ENCODE results near the gene IL21R. TPM values are rescaled to one million over a fixed set of nuclear protein-coding genes. Genes with fewer than 3 reads are reported as not detected.

The IL21R gene
- total RNA-seq (1 to 10 TPM in 2 of 4 donors, under 1 TPM in 2; 0.65 to 1.4 (median 0.98) TPM), polyA plus RNA-seq (0.34 TPM)
- long read RNA-seq, donor 1, partial matches to known transcripts = 1 of 1 reads
- long read RNA-seq, donor 1, other reads (novel, unspliced or antisense) = 0 of 1 reads
- long read RNA-seq, donor 2, full-length matches to known transcripts = 1 of 2 reads
- long read RNA-seq, donor 2, partial matches to known transcripts = 0 of 2 reads
- long read RNA-seq, donor 2, other reads (novel, unspliced or antisense) = 1 of 2 reads
- long read RNA-seq, donor 3, partial matches to known transcripts = 3 of 4 reads
- long read RNA-seq, donor 3, other reads (novel, unspliced or antisense) = 1 of 4 reads
- long read RNA-seq, donor 4 = 0 reads

DNA sequence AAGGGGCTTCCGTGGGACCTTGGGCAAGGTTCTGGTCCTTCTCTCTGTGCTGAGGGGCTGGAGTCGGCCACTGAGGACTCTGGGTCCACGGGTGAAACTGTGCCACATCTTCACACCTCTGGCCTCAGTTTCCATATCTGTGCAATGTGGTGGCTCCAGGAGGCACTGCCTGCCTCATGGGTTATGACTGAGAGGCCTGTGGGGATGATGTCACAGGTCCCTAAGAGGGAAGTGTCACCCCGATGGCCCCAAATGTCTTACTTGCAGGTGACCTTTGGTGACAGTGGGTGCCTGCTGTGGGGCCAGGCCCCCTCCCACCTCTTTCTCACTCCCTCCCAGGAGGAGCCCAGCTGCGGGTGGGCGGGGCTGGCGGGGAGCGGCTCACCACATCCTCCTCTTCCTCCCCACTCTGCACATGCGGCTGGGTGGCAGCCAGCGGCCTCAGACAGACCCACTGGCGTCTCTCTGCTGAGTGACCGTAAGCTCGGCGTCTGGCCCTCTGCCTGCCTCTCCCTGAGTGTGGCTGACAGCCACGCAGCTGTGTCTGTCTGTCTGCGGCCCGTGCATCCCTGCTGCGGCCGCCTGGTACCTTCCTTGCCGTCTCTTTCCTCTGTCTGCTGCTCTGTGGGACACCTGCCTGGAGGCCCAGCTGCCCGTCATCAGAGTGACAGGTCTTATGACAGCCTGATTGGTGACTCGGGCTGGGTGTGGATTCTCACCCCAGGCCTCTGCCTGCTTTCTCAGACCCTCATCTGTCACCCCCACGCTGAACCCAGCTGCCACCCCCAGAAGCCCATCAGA is at the start of gene IL21R:
IL21R (plus strand) TSS at position 407 of the 801 bp plus-strand sequence. CDS start 27,898 bp downstream, outside the sequence.
- Histone ChIP-seq H3K27me3 (ENCODE audit: control insufficient read depth, insufficient read depth) (no peaks in the 10 kb centered on the region), H3K4me1 (ENCODE audit: control insufficient read depth, insufficient read depth, low read length) (no peaks in the 10 kb centered on the region), H3K4me3 (ENCODE audit: low read length) (peak within 1 kb of the TSS; percentile 17), H3K27ac (ENCODE audit: low read length) (no peak within 1 kb of the TSS), H3K9me3 (ENCODE audit: control insufficient read depth, low read length) (no peaks in the 10 kb centered on the region)
- ATAC-seq = peak; percentile 85 to 92
- 13% methylated on average over 23 of the region's 23 CpGs for WGBS
- peak; percentile 82 to 94 (median 92) for DNase-seq
- intact Hi-C loops (cut with DNase I) = no loop called here

DNA sequence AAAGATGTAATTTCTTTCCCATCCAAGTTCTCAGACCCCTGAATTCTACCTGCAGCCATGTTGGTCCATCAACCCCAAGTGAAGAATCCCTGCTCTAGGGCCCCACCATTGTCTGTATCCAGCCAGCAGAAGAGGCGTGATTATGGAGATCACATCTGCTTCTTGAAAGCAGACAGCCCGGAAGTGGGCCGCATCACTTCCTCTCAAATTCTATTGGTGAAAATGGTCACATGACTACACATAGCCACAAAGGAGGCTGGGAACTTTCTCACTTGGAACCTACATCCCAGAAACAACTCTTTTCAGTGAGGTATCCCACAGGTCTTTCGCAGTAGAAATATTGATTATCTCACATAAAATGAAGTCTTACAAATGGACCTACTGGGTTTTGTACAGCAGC is 48.1 kb upstream of the IL21R start:
- Histone ChIP-seq H3K4me3 (ENCODE audit: low read length) (no peak overlapping the region), H3K27me3 (ENCODE audit: control insufficient read depth, insufficient read depth) (no peaks in the 10 kb centered on the region), H3K4me1 (ENCODE audit: control insufficient read depth, insufficient read depth, low read length) (no peaks in the 10 kb centered on the region), H3K27ac (ENCODE audit: low read length) (no peak overlapping the region), H3K9me3 (ENCODE audit: control insufficient read depth, low read length) (no peaks in the 10 kb centered on the region)
- ATAC-seq (no peak), DNase-seq (no peak)
- intact Hi-C loops (cut with DNase I) = no loop called here
- WGBS = 88% methylated on average over 4 of the region's 4 CpGs

DNA sequence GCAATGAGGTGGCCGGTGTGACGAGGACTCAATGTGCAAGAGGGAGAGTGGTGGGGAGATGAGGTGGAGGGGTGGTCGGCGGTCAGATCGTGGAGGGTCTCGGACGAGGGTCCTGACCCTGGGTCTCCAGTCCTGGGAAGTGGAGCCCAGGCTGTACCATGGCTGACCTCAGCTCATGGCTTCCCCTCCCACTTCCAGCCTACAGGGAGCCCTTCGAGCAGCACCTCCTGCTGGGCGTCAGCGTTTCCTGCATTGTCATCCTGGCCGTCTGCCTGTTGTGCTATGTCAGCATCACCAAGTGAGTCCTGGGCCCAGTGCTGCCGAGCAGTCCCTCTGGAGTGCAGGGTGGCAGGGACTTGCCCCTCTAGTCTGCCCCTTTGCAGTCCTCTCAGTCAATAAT is 46.4 kb upstream of the IL21R start:
- H3K9me3 ChIP-seq (ENCODE audit: control insufficient read depth, low read length) = no peaks in the 10 kb centered on the region
- H3K4me1 ChIP-seq (ENCODE audit: control insufficient read depth, insufficient read depth, low read length) = no peaks in the 10 kb centered on the region
- WGBS = 68% methylated on average over 12 of the region's 12 CpGs
- H3K27ac ChIP-seq (ENCODE audit: low read length) = no peak overlapping the region
- peak; percentile 51 to 71 for ATAC-seq
- H3K4me3 ChIP-seq (ENCODE audit: low read length) = no peak overlapping the region
- no peaks in the 10 kb centered on the region for H3K27me3 ChIP-seq (ENCODE audit: control insufficient read depth, insufficient read depth)
- DNase-seq = peak; percentile 72 to 82 (median 79)
- intact Hi-C loops (cut with DNase I) = no loop called here

DNA sequence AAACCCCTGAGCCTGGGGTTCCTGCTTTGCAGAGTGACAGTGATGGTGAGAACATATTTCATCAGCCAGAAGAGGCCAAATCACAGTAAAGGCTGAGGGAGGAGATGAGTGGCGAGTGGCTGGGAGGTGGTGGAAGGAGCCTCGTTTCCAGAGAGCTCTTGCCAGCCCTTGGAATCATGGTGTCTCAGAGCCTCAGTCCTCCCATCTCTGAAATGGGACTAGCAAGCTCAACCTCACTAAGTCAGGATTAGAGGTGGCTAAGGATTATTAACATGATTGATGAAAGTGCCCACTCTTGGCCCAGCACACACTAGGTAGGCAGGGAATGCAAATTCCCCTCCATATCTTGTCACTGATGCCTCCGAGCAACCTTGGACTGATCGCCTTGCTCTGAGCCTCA is 45.2 kb upstream of the IL21R start:
- no peak overlapping the region for H3K27ac ChIP-seq (ENCODE audit: low read length)

DNA sequence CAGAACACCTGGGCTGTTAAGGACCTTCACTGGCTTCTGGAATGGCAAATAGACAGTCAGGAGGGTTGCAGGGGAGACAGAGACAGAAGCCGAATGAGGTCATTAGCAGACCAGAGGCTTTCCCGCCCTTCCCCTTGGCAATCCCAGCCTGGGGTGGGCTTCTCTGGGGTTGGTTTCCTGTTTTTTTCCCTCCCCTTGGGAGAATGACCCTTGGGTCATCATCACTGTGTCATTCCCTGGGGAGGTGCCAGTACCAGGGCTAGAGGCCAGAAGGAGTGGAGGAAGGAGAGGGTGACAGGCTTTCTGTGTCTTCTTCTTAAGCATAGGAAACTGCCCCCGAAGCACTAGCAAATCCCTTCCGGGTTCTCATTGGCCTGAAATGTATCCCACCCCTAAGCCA is 42.9 kb upstream of the IL21R start:
- DNase-seq (no peak), ATAC-seq (no peak)
- Histone ChIP-seq H3K9me3 (ENCODE audit: control insufficient read depth, low read length) (no peaks in the 10 kb centered on the region), H3K27ac (ENCODE audit: low read length) (no peak overlapping the region), H3K4me1 (ENCODE audit: control insufficient read depth, insufficient read depth, low read length) (no peaks in the 10 kb centered on the region), H3K4me3 (ENCODE audit: low read length) (no peak overlapping the region), H3K27me3 (ENCODE audit: control insufficient read depth, insufficient read depth) (no peaks in the 10 kb centered on the region)
- WGBS = 81% methylated on average over 4 of the region's 4 CpGs
- intact Hi-C loops (cut with DNase I) = no loop called here

More for the DNA sequence above, 45.2 kb upstream of the IL21R start:
- DNase-seq = no peak
- Histone ChIP-seq H3K4me1 (ENCODE audit: control insufficient read depth, insufficient read depth, low read length) (no peaks in the 10 kb centered on the region), H3K9me3 (ENCODE audit: control insufficient read depth, low read length) (no peaks in the 10 kb centered on the region), H3K4me3 (ENCODE audit: low read length) (no peak overlapping the region), H3K27me3 (ENCODE audit: control insufficient read depth, insufficient read depth) (no peaks in the 10 kb centered on the region)
- intact Hi-C loops (cut with DNase I) = no loop called here
- no peak for ATAC-seq
- WGBS = 82% methylated on average over 4 of the region's 4 CpGs

DNA sequence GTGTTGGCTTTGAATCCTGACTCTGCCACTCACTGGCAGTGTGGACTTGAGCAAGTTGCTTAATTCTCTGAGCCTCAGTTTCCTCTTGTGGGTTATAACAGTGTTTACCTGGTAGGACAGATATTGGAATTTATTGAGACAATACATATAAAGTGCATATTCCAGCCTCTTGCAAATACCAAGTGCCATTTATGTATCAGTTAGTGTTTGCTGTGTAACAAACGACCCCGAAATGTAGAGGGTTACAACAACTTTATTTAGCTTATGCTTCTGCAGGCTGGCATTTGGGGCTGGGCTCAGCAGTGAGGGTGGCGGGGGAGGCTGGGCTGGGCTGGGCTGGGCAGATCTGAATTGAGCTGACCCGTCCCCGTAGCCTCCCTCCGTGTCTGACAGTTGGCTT is 42.4 kb upstream of the IL21R start:
- ATAC-seq (no peak), DNase-seq (no peak)
- Histone ChIP-seq H3K4me1 (ENCODE audit: control insufficient read depth, insufficient read depth, low read length) (no peaks in the 10 kb centered on the region), H3K27me3 (ENCODE audit: control insufficient read depth, insufficient read depth) (no peaks in the 10 kb centered on the region), H3K27ac (ENCODE audit: low read length) (no peak overlapping the region), H3K9me3 (ENCODE audit: control insufficient read depth, low read length) (no peaks in the 10 kb centered on the region), H3K4me3 (ENCODE audit: low read length) (no peak overlapping the region)
- intact Hi-C loops (cut with DNase I) = loop anchor here in 2 of 4 donors (10.0 kb wide), 2 partner anchors 125 to 185 kb away; no protein-coding TSS in a partner anchor
- 81% methylated on average over 6 of the region's 6 CpGs for WGBS

DNA sequence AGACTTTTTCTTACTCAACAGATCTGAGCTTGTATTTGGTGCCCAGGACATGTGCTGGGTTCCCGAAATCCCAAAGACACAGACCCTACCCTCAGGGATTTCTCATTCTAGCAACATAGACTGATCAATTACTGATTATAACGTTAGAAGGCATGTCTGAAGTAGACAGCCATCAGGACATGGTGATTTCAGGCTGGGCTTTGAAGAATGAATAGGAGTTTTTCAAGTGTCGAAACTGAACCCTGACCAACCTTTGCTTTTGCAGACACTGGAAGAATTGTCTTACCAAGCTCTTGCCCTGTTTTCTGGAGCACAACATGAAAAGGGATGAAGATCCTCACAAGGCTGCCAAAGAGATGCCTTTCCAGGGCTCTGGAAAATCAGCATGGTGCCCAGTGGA is 40.0 kb upstream of the IL21R start:
- Histone ChIP-seq H3K4me3 (ENCODE audit: low read length) (no peak overlapping the region), H3K27ac (ENCODE audit: low read length) (no peak overlapping the region), H3K27me3 (ENCODE audit: control insufficient read depth, insufficient read depth) (no peaks in the 10 kb centered on the region), H3K9me3 (ENCODE audit: control insufficient read depth, low read length) (no peaks in the 10 kb centered on the region), H3K4me1 (ENCODE audit: control insufficient read depth, insufficient read depth, low read length) (no peaks in the 10 kb centered on the region)
- ATAC-seq (no peak), DNase-seq (no peak)
- intact Hi-C loops (cut with DNase I) = loop anchor here in 2 of 4 donors (10.0 kb wide), 2 partner anchors 127 to 187 kb away; no protein-coding TSS in a partner anchor
- 92% methylated on average over 3 of the region's 3 CpGs for WGBS

DNA sequence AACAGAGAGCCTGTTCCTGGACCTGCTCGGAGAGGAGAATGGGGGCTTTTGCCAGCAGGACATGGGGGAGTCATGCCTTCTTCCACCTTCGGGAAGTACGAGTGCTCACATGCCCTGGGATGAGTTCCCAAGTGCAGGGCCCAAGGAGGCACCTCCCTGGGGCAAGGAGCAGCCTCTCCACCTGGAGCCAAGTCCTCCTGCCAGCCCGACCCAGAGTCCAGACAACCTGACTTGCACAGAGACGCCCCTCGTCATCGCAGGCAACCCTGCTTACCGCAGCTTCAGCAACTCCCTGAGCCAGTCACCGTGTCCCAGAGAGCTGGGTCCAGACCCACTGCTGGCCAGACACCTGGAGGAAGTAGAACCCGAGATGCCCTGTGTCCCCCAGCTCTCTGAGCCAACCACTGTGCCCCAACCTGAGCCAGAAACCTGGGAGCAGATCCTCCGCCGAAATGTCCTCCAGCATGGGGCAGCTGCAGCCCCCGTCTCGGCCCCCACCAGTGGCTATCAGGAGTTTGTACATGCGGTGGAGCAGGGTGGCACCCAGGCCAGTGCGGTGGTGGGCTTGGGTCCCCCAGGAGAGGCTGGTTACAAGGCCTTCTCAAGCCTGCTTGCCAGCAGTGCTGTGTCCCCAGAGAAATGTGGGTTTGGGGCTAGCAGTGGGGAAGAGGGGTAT is 39.3 kb upstream of the IL21R start:
- Histone ChIP-seq H3K4me1 (ENCODE audit: control insufficient read depth, insufficient read depth, low read length) (peaks cover 1% of the 10 kb centered on the region), H3K27ac (ENCODE audit: low read length) (no peak overlapping the region)
- 85% methylated on average over 16 of the region's 16 CpGs for WGBS

DNA sequence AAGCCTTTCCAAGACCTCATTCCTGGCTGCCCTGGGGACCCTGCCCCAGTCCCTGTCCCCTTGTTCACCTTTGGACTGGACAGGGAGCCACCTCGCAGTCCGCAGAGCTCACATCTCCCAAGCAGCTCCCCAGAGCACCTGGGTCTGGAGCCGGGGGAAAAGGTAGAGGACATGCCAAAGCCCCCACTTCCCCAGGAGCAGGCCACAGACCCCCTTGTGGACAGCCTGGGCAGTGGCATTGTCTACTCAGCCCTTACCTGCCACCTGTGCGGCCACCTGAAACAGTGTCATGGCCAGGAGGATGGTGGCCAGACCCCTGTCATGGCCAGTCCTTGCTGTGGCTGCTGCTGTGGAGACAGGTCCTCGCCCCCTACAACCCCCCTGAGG is 38.7 kb upstream of the IL21R start:
- H3K27me3 ChIP-seq (ENCODE audit: control insufficient read depth, insufficient read depth) = no peaks in the 10 kb centered on the region
- peaks cover 4% of the 10 kb centered on the region for H3K4me1 ChIP-seq (ENCODE audit: control insufficient read depth, insufficient read depth, low read length)
- intact Hi-C loops (cut with DNase I) = loop anchor here in 2 of 4 donors (10.0 kb wide), 2 partner anchors 128 to 188 kb away; no protein-coding TSS in a partner anchor
- WGBS = 90% methylated on average over 5 of the region's 5 CpGs
- H3K9me3 ChIP-seq (ENCODE audit: control insufficient read depth, low read length) = no peaks in the 10 kb centered on the region
- ATAC-seq (no peak), DNase-seq (no peak)
- H3K4me3 ChIP-seq (ENCODE audit: low read length) = no peak overlapping the region
- no peak overlapping the region for H3K27ac ChIP-seq (ENCODE audit: low read length)

More for the DNA sequence above, 39.3 kb upstream of the IL21R start:
- H3K27me3 ChIP-seq (ENCODE audit: control insufficient read depth, insufficient read depth) = no peaks in the 10 kb centered on the region
- intact Hi-C loops (cut with DNase I) = loop anchor here in 2 of 4 donors (10.0 kb wide), 2 partner anchors 128 to 188 kb away; no protein-coding TSS in a partner anchor
- no peak overlapping the region for H3K4me3 ChIP-seq (ENCODE audit: low read length)
- no peak for ATAC-seq
- H3K9me3 ChIP-seq (ENCODE audit: control insufficient read depth, low read length) = no peaks in the 10 kb centered on the region
- DNase-seq = no peak

DNA sequence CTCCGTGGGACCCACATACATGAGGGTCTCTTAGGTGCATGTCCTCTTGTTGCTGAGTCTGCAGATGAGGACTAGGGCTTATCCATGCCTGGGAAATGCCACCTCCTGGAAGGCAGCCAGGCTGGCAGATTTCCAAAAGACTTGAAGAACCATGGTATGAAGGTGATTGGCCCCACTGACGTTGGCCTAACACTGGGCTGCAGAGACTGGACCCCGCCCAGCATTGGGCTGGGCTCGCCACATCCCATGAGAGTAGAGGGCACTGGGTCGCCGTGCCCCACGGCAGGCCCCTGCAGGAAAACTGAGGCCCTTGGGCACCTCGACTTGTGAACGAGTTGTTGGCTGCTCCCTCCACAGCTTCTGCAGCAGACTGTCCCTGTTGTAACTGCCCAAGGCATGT is 38.2 kb upstream of the IL21R start:
- DNase-seq (peak; percentile 46 to 78 (median 66)), ATAC-seq (peak in 1 of 2 donors; percentile 8)
- intact Hi-C loops (cut with DNase I) = loop anchor here in 3 of 4 donors (2.0 to 10.0 kb wide), 3 partner anchors 129 to 189 kb away; no protein-coding TSS in a partner anchor
- H3K4me3 ChIP-seq (ENCODE audit: low read length) = no peak overlapping the region
- 78% methylated on average over 9 of the region's 9 CpGs for WGBS
- H3K9me3 ChIP-seq (ENCODE audit: control insufficient read depth, low read length) = no peaks in the 10 kb centered on the region
- no peaks in the 10 kb centered on the region for H3K27me3 ChIP-seq (ENCODE audit: control insufficient read depth, insufficient read depth)
- no peak overlapping the region for H3K27ac ChIP-seq (ENCODE audit: low read length)
- H3K4me1 ChIP-seq (ENCODE audit: control insufficient read depth, insufficient read depth, low read length) = peaks cover 4% of the 10 kb centered on the region

All from right cardiac atrium (tissue), 5 donors.